ENCODE measurements around the gene TMEM120B.
A peak's percentile ranks its signal among the peaks of the same experiment; 100 is the strongest.

Gene TMEM120B

GRCh38 chr12:121786440-121786825 is 73.9 kb downstream of the TMEM120B start (continued):
- TF ChIP-seq IKZF3 (tag by site-specific recombination; IDR thresholded peaks at IDR 0.05) (peak; percentile 45; the same call in 1 of the 2 replicates), ZNF830 (tag by site-specific recombination; IDR thresholded peaks at IDR 0.05; ENCODE audit: low read depth) (no peak), ZNF184 (tag by site-specific recombination; IDR thresholded peaks at IDR 0.05) (no peak), ZNF394 (tag by site-specific recombination; IDR thresholded peaks at IDR 0.05; ENCODE audit: borderline replicate concordance) (peak; percentile 42; the same call in 1 of the 2 replicates), ZBTB11 (tag by site-specific recombination; conservative IDR thresholded peaks at IDR 0.05; ENCODE audit: low read depth) (no peak), PRDM1 (tag by site-specific recombination; IDR thresholded peaks at IDR 0.05) (peak; percentile 45; the same call in 1 of the 2 replicates), ZNF202 (tag by site-specific recombination; IDR thresholded peaks at IDR 0.05; ENCODE audit: borderline replicate concordance) (no peak), ZNF114 (tag by site-specific recombination; IDR thresholded peaks at IDR 0.05) (no peak), GLI4 (tag by site-specific recombination; IDR thresholded peaks at IDR 0.05) (no peak), ZNF792 (tag by site-specific recombination; IDR thresholded peaks at IDR 0.05) (no peak), PATZ1 (tag by site-specific recombination; IDR thresholded peaks at IDR 0.05) (peak; percentile 56), KLF17 (tag by site-specific recombination; IDR thresholded peaks at IDR 0.05) (peak; percentile 80; the same call in 1 of the 2 replicates), ZBTB7A (tag by site-specific recombination; IDR thresholded peaks at IDR 0.05; ENCODE audit: low read depth) (no peak), ZNF660 (tag by site-specific recombination; IDR thresholded peaks at IDR 0.05) (no peak), ZNF16 (tag by site-specific recombination; IDR thresholded peaks at IDR 0.05; ENCODE audit: low read depth) (no peak), ZNF624 (tag by site-specific recombination; IDR thresholded peaks at IDR 0.05) (no peak), ZNF292 (tag by site-specific recombination; IDR thresholded peaks at IDR 0.05; ENCODE audit: borderline replicate concordance, low read depth) (no peak), ZSCAN23 (tag by site-specific recombination; IDR thresholded peaks at IDR 0.05) (no peak), ZXDB (tag by site-specific recombination; IDR thresholded peaks at IDR 0.05) (no peak; the same call in 1 of the 2 replicates), ZNF433 (tag by site-specific recombination; IDR thresholded peaks at IDR 0.05; ENCODE audit: low read depth) (no peak), RBAK (tag by site-specific recombination; IDR thresholded peaks at IDR 0.05) (no peak), ZNF501 (tag by site-specific recombination; IDR thresholded peaks at IDR 0.05) (no peak), SP7 (tag by site-specific recombination; IDR thresholded peaks at IDR 0.05) (peak; percentile 65), ELK4 (IDR thresholded peaks at IDR 0.05; ENCODE audit: borderline replicate concordance, low read depth, low read length) (no peak), ZBTB20 (tag by site-specific recombination; IDR thresholded peaks at IDR 0.05) (0 out of 2 replicates have a peak, but pooled peaks have one; percentile 33)
- TF ChIP-seq, protein P1, sequence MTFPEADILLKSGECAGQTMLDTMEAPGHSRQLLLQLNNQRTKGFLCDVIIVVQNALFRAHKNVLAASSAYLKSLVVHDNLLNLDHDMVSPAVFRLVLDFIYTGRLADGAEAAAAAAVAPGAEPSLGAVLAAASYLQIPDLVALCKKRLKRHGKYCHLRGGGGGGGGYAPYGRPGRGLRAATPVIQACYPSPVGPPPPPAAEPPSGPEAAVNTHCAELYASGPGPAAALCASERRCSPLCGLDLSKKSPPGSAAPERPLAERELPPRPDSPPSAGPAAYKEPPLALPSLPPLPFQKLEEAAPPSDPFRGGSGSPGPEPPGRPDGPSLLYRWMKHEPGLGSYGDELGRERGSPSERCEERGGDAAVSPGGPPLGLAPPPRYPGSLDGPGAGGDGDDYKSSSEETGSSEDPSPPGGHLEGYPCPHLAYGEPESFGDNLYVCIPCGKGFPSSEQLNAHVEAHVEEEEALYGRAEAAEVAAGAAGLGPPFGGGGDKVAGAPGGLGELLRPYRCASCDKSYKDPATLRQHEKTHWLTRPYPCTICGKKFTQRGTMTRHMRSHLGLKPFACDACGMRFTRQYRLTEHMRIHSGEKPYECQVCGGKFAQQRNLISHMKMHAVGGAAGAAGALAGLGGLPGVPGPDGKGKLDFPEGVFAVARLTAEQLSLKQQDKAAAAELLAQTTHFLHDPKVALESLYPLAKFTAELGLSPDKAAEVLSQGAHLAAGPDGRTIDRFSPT (tag by site-specific recombination; IDR thresholded peaks at IDR 0.05) = peak; percentile 45
- TF ChIP-seq, protein P2, sequence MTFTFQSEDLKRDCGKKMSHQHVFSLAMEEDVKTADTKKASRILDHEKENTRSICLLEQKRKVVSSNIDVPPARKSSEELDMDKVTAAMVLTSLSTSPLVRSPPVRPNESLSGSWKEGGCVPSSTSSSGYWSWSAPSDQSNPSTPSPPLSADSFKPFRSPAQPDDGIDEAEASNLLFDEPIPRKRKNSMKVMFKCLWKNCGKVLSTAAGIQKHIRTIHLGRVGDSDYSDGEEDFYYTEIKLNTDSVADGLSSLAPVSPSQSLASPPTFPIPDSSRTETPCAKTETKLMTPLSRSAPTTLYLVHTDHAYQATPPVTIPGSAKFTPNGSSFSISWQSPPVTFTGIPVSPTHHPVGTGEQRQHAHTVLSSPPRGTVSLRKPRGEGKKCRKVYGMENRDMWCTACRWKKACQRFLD (tag by site-specific recombination; IDR thresholded peaks at IDR 0.05) = no peak

Data from HEK293 (cell line).